ENCODE measurements around the gene RGL4. TPM values are rescaled to one million over a fixed set of nuclear protein-coding genes. Genes with fewer than 3 reads are reported as not detected.
"Not testable (repeated sequence)": the region's sequence is repeated elsewhere in the genome, so short reads cannot be mapped to it uniquely, and the experiment has no call there.

The RGL4 gene
- total RNA-seq, 1 donor from 2014 or later, result not detected

- Mint-ChIP-seq H3K27me3 (ENCODE audit: unreplicated experiment) (peaks cover 1% of the 10 kb centered on the region), H3K36me3 (ENCODE audit: unreplicated experiment) (no peaks in the 10 kb centered on the region), H3K4me1 (ENCODE audit: low read depth, unreplicated experiment) (no peaks in the 10 kb centered on the region), H3K27ac (ENCODE audit: unreplicated experiment) (no peak overlapping the region), H3K4me3 (ENCODE audit: unreplicated experiment) (no peak overlapping the region), H3K9me3 (ENCODE audit: unreplicated experiment) (peaks cover 2% of the 10 kb centered on the region)
- DNase-seq, result no peak
- TF ChIP-seq CTCF (IDR thresholded peaks at IDR 0.05; ENCODE audit: partially characterized antibody, unreplicated experiment), result no peak
These were observed 38.1 kb upstream of the RGL4 start for GRCh38 chr22:23652711-23653110.

DNA sequence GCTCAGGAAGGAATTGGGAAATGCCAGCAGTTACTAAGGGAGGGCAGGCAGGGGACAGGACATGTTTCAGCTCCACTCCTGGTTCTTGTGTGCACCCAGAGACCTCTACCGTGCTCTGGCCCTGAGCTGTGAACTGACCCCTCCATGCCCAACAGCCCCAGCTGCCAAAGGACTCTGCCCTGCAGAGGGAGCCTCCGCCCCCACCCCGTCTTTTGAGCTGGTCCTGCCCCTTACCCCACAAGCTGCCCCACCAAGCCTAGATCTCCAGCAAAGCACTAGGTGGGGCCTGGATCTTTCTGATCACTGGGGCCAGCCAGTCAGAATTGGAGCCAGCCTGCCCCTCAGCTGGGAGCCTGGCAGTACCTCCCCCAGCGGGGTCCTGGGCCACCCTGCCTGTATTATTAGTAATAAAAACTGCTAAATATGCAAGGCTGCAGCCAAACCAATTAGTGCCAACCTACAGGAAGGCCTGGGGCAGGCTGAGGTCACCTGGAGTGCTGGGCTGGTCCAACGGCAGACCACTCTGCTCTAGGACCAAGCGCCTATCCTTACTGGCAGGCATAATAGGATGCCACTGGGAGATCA, 34.8 kb upstream of the RGL4 start:
- peaks cover 4% of the 10 kb centered on the region for H3K36me3 Mint-ChIP-seq (ENCODE audit: unreplicated experiment)
- no peaks in the 10 kb centered on the region for H3K4me1 Mint-ChIP-seq (ENCODE audit: low read depth, unreplicated experiment)
- no peak overlapping the region for H3K4me3 Mint-ChIP-seq (ENCODE audit: unreplicated experiment)
- peaks cover 2% of the 10 kb centered on the region for H3K27me3 Mint-ChIP-seq (ENCODE audit: unreplicated experiment)
- DNase-seq, result no peak
- no peak overlapping the region for H3K27ac Mint-ChIP-seq (ENCODE audit: unreplicated experiment)
- no peak for TF ChIP-seq CTCF (IDR thresholded peaks at IDR 0.05; ENCODE audit: partially characterized antibody, unreplicated experiment)
- no peaks in the 10 kb centered on the region for H3K9me3 Mint-ChIP-seq (ENCODE audit: unreplicated experiment)

- no peak for TF ChIP-seq CTCF (IDR thresholded peaks at IDR 0.05; ENCODE audit: partially characterized antibody, unreplicated experiment)
These were observed 33.1 kb upstream of the RGL4 start for GRCh38 chr22:23657727-23658126.

DNA sequence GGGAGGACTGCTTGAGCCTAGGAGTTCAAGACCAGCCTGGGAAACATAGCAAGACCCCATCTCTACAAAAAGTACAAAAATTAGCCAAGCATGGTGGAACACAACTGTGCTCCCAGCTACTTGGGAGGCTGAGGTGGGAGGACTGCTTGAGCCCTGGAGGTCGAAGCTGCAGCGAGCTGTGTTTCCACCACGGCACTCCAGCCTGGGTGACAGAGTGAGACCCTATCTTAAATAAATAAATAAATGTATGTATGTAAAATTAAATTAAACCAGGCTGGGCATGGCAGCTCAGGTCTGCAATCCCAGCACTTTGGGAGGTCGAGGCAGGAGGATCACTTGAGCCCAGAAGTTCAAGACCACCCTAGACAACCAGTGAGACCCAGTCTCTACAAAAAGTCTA, 30.4 kb upstream of the RGL4 start:
- not testable (repeated sequence) for H3K27me3 Mint-ChIP-seq (ENCODE audit: unreplicated experiment)

More at GRCh38 chr22:23657727-23658126, 33.1 kb upstream of the RGL4 start:
- peaks cover 16% of the 10 kb centered on the region for H3K36me3 Mint-ChIP-seq (ENCODE audit: unreplicated experiment)
- DNase-seq, result no peak
- H3K9me3 Mint-ChIP-seq (ENCODE audit: unreplicated experiment), result peaks cover 10% of the 10 kb centered on the region
- H3K27ac Mint-ChIP-seq (ENCODE audit: unreplicated experiment), result no peak overlapping the region
- H3K4me1 Mint-ChIP-seq (ENCODE audit: low read depth, unreplicated experiment), result no peaks in the 10 kb centered on the region
- H3K27me3 Mint-ChIP-seq (ENCODE audit: unreplicated experiment), result peaks cover 2% of the 10 kb centered on the region
- no peak overlapping the region for H3K4me3 Mint-ChIP-seq (ENCODE audit: unreplicated experiment)

DNA sequence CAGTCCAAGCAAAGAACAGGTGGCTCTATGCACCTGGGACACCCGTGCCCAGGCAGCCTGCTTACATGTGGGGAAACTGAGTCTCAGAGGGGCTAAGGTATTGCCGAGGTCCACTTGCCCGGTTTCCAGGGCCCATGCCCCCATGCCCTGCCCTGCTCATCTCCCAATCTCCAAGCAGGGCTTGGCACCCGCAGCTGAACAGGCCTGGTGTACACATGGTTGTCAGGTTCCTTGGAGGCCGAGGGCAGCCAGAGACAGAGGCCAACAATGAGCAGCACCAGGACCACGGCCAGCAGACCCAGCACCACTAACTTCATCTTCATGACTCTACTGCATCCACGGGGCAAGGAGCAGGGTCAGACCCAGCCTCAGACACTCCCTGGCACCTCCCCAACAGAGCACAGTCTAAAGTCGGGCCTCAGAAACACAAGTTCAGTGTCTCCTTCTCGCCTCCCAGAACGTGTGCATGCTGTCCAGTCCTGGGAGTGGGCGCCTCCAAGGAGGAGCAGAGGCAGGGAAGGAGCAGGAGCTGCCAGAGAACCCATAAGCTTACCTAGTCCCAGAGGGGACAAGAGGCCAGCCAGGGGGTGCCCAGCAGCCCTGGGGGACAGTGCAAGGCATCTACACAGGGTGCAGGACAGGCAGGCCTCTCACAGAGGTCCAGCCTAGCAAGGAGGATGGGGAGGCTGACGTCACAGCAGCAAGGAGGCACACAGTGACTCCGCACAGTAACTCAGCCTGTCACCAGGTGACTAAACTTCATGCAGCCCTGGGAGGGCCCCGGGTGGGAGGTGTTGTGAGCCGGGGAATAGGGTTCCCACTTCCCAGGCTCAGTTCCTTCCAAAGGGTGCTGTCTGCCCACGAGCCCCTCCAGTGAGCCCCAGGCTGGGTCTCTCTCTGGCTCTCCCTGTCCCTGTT, 20.2 kb upstream of the RGL4 start:
- Mint-ChIP-seq H3K9me3 (ENCODE audit: unreplicated experiment) (peaks cover 5% of the 10 kb centered on the region), H3K4me3 (ENCODE audit: unreplicated experiment) (no peak overlapping the region), H3K36me3 (ENCODE audit: unreplicated experiment) (peaks cover 2% of the 10 kb centered on the region), H3K4me1 (ENCODE audit: low read depth, unreplicated experiment) (no peaks in the 10 kb centered on the region), H3K27me3 (ENCODE audit: unreplicated experiment) (peaks cover 3% of the 10 kb centered on the region), H3K27ac (ENCODE audit: unreplicated experiment) (no peak overlapping the region)
- DNase-seq, result peak; percentile 8
- TF ChIP-seq CTCF (IDR thresholded peaks at IDR 0.05; ENCODE audit: partially characterized antibody, unreplicated experiment), result no peak

More for the DNA sequence above, 30.4 kb upstream of the RGL4 start:
- H3K9me3 Mint-ChIP-seq (ENCODE audit: unreplicated experiment), result peaks cover 14% of the 10 kb centered on the region
- H3K36me3 Mint-ChIP-seq (ENCODE audit: unreplicated experiment), result peaks cover 27% of the 10 kb centered on the region
- not testable (repeated sequence) for DNase-seq; H3K4me3 Mint-ChIP-seq (ENCODE audit: unreplicated experiment); H3K4me1 Mint-ChIP-seq (ENCODE audit: low read depth, unreplicated experiment); H3K27ac Mint-ChIP-seq (ENCODE audit: unreplicated experiment)

- H3K27ac Mint-ChIP-seq (ENCODE audit: unreplicated experiment); H3K36me3 Mint-ChIP-seq (ENCODE audit: unreplicated experiment); H3K27me3 Mint-ChIP-seq (ENCODE audit: unreplicated experiment); H3K9me3 Mint-ChIP-seq (ENCODE audit: unreplicated experiment); DNase-seq; H3K4me1 Mint-ChIP-seq (ENCODE audit: low read depth, unreplicated experiment); H3K4me3 Mint-ChIP-seq (ENCODE audit: unreplicated experiment): not testable (repeated sequence)
These were observed 19.4 kb upstream of the RGL4 start for GRCh38 chr22:23671387-23671786.

GRCh38 chr22:23672307-23673049, 18.3 kb upstream of the RGL4 start:
- H3K27ac Mint-ChIP-seq (ENCODE audit: unreplicated experiment); H3K9me3 Mint-ChIP-seq (ENCODE audit: unreplicated experiment); H3K4me1 Mint-ChIP-seq (ENCODE audit: low read depth, unreplicated experiment): not testable (repeated sequence)

More at GRCh38 chr22:23672307-23673049, 18.3 kb upstream of the RGL4 start:
- not testable (repeated sequence) for H3K36me3 Mint-ChIP-seq (ENCODE audit: unreplicated experiment); H3K27me3 Mint-ChIP-seq (ENCODE audit: unreplicated experiment); DNase-seq
- peak overlapping the region; percentile 64 for H3K4me3 Mint-ChIP-seq (ENCODE audit: unreplicated experiment)
